H9 (cell line): ENCODE measurements around the gene STRIT1. TPM values are rescaled to one million over a fixed set of nuclear protein-coding genes. Genes with fewer than 3 reads are reported as not detected.

Source experiments
- DNase-seq: peaks from one replicate; pipeline ENCODE4 v3.0.0-alpha.2; 2017
- H2AFZ ChIP-seq: one replicate; pipeline ENCODE4 v1.6.1; 2013; ENCODE audit warnings: mild to moderate bottlenecking, low read length, control low read depth, moderate library complexity
- H2AK5ac ChIP-seq: 2 replicates; pipeline ENCODE4 v1.6.1; 2013; ENCODE audit warnings: low read length, control low read depth, mixed read lengths; ENCODE audit not compliant: insufficient read length
- H2BK120ac ChIP-seq: one replicate; pipeline ENCODE4 v1.6.1; 2013; ENCODE audit warnings: low read depth, mild to moderate bottlenecking, low read length, control low read depth, inconsistent platforms; ENCODE audit not compliant: poor library complexity, severe bottlenecking
- H2BK12ac ChIP-seq: 2 replicates; pipeline ENCODE4 v1.6.1; 2013; ENCODE audit warnings: low read length, control low read depth, mixed read lengths, low read depth; ENCODE audit not compliant: insufficient read length
- H2BK15ac ChIP-seq: 2 replicates; pipeline ENCODE4 v1.6.1; 2013; ENCODE audit warnings: low read depth, low read length, control low read depth
- H2BK20ac ChIP-seq: one replicate; pipeline ENCODE4 v1.6.1; 2013; ENCODE audit warnings: low read depth, mild to moderate bottlenecking, low read length, control low read depth, inconsistent platforms; ENCODE audit not compliant: poor library complexity, severe bottlenecking
- H2BK5ac ChIP-seq: 2 replicates; pipeline ENCODE4 v1.6.1; 2013; ENCODE audit warnings: low read length, control low read depth, mixed read lengths; ENCODE audit not compliant: insufficient read length
- H3K14ac ChIP-seq: 2 replicates; pipeline ENCODE4 v1.6.1; 2013; ENCODE audit warnings: low read length, control low read depth; ENCODE audit not compliant: insufficient read depth
- H3K18ac ChIP-seq: 2 replicates; pipeline ENCODE4 v1.6.1; 2013; ENCODE audit warnings: low read depth, mild to moderate bottlenecking, mixed read lengths, low read length, control low read depth; ENCODE audit not compliant: insufficient read length
- H3K23ac ChIP-seq: 2 replicates; pipeline ENCODE4 v1.6.1; 2013; ENCODE audit warnings: low read length, control low read depth, mixed read lengths, low read depth; ENCODE audit not compliant: insufficient read length
- H3K23me2 ChIP-seq: 2 replicates; pipeline ENCODE4 v1.6.1; 2013; ENCODE audit warnings: low read depth, mild to moderate bottlenecking, mixed read lengths, low read length, control low read depth; ENCODE audit not compliant: insufficient read length, poor library complexity, severe bottlenecking
- H3K27ac ChIP-seq: 2 replicates; pipeline ENCODE4 v1.5.1; 2013; ENCODE audit warnings: low read length, control low read depth, mixed read lengths, low read depth; ENCODE audit not compliant: insufficient read length
- H3K27me3 ChIP-seq: 2 replicates; pipeline ENCODE4 v1.6.1; 2013; ENCODE audit warnings: low read length, control low read depth, inconsistent platforms; ENCODE audit not compliant: insufficient read depth
- H3K4ac ChIP-seq: 2 replicates; pipeline ENCODE4 v1.6.1; 2013; ENCODE audit warnings: low read depth, mild to moderate bottlenecking, control low read depth, inconsistent platforms, low read length, moderate library complexity
- H3K4me1 ChIP-seq: 2 replicates; pipeline ENCODE4 v1.6.1; 2013; ENCODE audit warnings: low read length, control low read depth, inconsistent platforms; ENCODE audit not compliant: insufficient read depth
- H3K4me2 ChIP-seq: 2 replicates; pipeline ENCODE4 v1.6.1; 2013; ENCODE audit warnings: low read length, control low read depth, mixed read lengths; ENCODE audit not compliant: insufficient read length, insufficient read depth
- H3K56ac ChIP-seq: 2 replicates; pipeline ENCODE4 v1.6.1; 2013; ENCODE audit warnings: low read depth, mild to moderate bottlenecking, mixed read lengths, low read length, control low read depth; ENCODE audit not compliant: insufficient read length
- H3K79me1 ChIP-seq: 2 replicates; pipeline ENCODE4 v1.6.1; 2013; ENCODE audit warnings: low read depth, mild to moderate bottlenecking, moderate library complexity, low read length, control low read depth, inconsistent platforms; ENCODE audit not compliant: insufficient read depth, poor library complexity, severe bottlenecking
- H3K79me2 ChIP-seq: 2 replicates; pipeline ENCODE4 v1.6.1; 2013; ENCODE audit warnings: low read length, control low read depth, inconsistent platforms; ENCODE audit not compliant: insufficient read depth
- H3K9ac ChIP-seq: 2 replicates; pipeline ENCODE4 v1.6.1; 2013; ENCODE audit warnings: low read length, control low read depth, mixed read lengths; ENCODE audit not compliant: insufficient read length; ENCODE audit errors: extremely low read depth
- H3K9me3 ChIP-seq: one replicate; pipeline ENCODE4 v1.6.1; 2013; ENCODE audit warnings: low read depth, low read length, inconsistent platforms; ENCODE audit not compliant: control insufficient read depth
- H3T11ph ChIP-seq: one replicate; pipeline ENCODE4 v1.6.1; 2013; ENCODE audit warnings: mild to moderate bottlenecking, low read length, control low read depth, inconsistent platforms
- H4K20me1 ChIP-seq: one replicate; pipeline ENCODE4 v1.6.1; 2013; ENCODE audit not compliant: control insufficient read depth, insufficient read length, insufficient read depth
- H4K5ac ChIP-seq: 2 replicates; pipeline ENCODE4 v1.6.1; 2013; ENCODE audit warnings: low read depth, mild to moderate bottlenecking, mixed read lengths, low read length, control low read depth; ENCODE audit not compliant: insufficient read length
- H4K8ac ChIP-seq: replicated peaks from 2 replicates; pipeline ENCODE4 v1.6.1; 2013; ENCODE audit warnings: low read length, control low read depth, mixed read lengths, low read depth; ENCODE audit not compliant: insufficient read length
- H4K91ac ChIP-seq: 2 replicates; pipeline ENCODE4 v1.6.1; 2013; ENCODE audit warnings: low read depth, mild to moderate bottlenecking, moderate library complexity, mixed read lengths, low read length, control low read depth; ENCODE audit not compliant: insufficient read length
- H3K27ac Mint-ChIP-seq, 3 experiments: 2 replicates in 2 of 3; 3 replicates in 1 of 3; pipeline ENCODE4 v1.8.0; 2020 to 2021; ENCODE audit warnings: mixed read lengths in 3 of 3, mild to moderate bottlenecking in 1 of 3, moderate library complexity in 1 of 3
- H3K27me3 Mint-ChIP-seq: 2 replicates; pipeline ENCODE4 v1.8.0; 2021; ENCODE audit warnings: low read depth, mild to moderate bottlenecking, moderate library complexity, mixed read lengths
- H3K36me3 Mint-ChIP-seq, 3 experiments: 2 replicates in 2 of 3; 3 replicates in 1 of 3; pipeline ENCODE4 v1.8.0; 2020 to 2021; ENCODE audit warnings: low read depth in 3 of 3, mixed read lengths in 3 of 3; ENCODE audit not compliant: insufficient read depth in 1 of 3
- H3K4me1 Mint-ChIP-seq, 2 experiments: 2 replicates each; pipeline ENCODE4 v1.8.0; 2020; ENCODE audit warnings: mixed read lengths in 2 of 2
- H3K4me3 Mint-ChIP-seq, 2 experiments: 2 replicates in 1 of 2; 3 replicates in 1 of 2; pipeline ENCODE4 v1.8.0; 2020 to 2021; ENCODE audit warnings: mild to moderate bottlenecking in 2 of 2, mixed read lengths in 2 of 2, moderate library complexity in 1 of 2
- H3K9me3 Mint-ChIP-seq, 2 experiments: 2 replicates in 1 of 2; 3 replicates in 1 of 2; pipeline ENCODE4 v1.8.0; 2020; ENCODE audit warnings: mild to moderate bottlenecking in 2 of 2, mixed read lengths in 2 of 2, moderate library complexity in 1 of 2
- CTCF ChIP-seq: fragments of 200-600 bp; sonication (generic); conservative IDR thresholded peaks from 3 replicates; pipeline ENCODE4 v1.8.0; 2021; ENCODE audit warnings: antibody characterized with exemption, mild to moderate bottlenecking
- WGBS: extraction: QIAGEN DNeasy Blood & Tissue Kit; methylation state at CpG from one replicate; pipeline ENCODE4 v1.1.7; 2013; ENCODE audit warnings: missing lambda C conversion rate, low lambda C conversion rate, mixed read lengths; ENCODE audit not compliant: insufficient read length; ENCODE audit errors: extremely low coverage; 5-methylcytosine and 5-hydroxymethylcytosine counted together
- total RNA-seq: library from RNA; stranded (reverse); gene quantifications from 2 replicates; pipeline ENCODE4 v1.2.1, GENCODE V29; 2021

The STRIT1 gene
- total RNA-seq, 1 experiment from 2014 or later, result not detected

- H2BK15ac ChIP-seq, result no peak overlapping the region
- H2BK120ac ChIP-seq, result no peak overlapping the region
- H3K79me1 ChIP-seq, result no peaks in the 10 kb centered on the region
- no peaks in the 10 kb centered on the region for H3K9me3 ChIP-seq
- H4K91ac ChIP-seq, result no peak overlapping the region
- H3K4me1 ChIP-seq, result no peaks in the 10 kb centered on the region
- no peak overlapping the region for H3K18ac ChIP-seq
- no peak for TF ChIP-seq CTCF
- H3K27me3 Mint-ChIP-seq, result no peaks in the 10 kb centered on the region
- no peak overlapping the region for H3K27ac Mint-ChIP-seq
- H2AK5ac ChIP-seq, result no peak overlapping the region
- no peaks in the 10 kb centered on the region; a peak in 1 of 5 replicates for H3K9me3 Mint-ChIP-seq
- H3K79me2 ChIP-seq, result no peaks in the 10 kb centered on the region
- no peak overlapping the region for H3K9ac ChIP-seq
- H3K23me2 ChIP-seq, result no peaks in the 10 kb centered on the region
- H3K56ac ChIP-seq, result no peak overlapping the region
- no peak overlapping the region for H3K14ac ChIP-seq
- H4K5ac ChIP-seq, result no peak overlapping the region
- peaks cover 2 to 3% of the 10 kb centered on the region in 2 experiments; a peak in 1 of 4 replicates for H3K4me1 Mint-ChIP-seq
- H3K4ac ChIP-seq, result no peak overlapping the region
- no peak overlapping the region for H3T11ph ChIP-seq
- DNase-seq, result no peak
- no peaks in the 10 kb centered on the region for H3K27me3 ChIP-seq
- no peaks in the 10 kb centered on the region for H3K36me3 Mint-ChIP-seq
- no peak overlapping the region for H3K27ac ChIP-seq
- H2BK12ac ChIP-seq, result no peak overlapping the region
- H2BK20ac ChIP-seq, result no peak overlapping the region
- no peaks in the 10 kb centered on the region for H4K20me1 ChIP-seq
- no peak overlapping the region for H2BK5ac ChIP-seq
- H3K4me3 Mint-ChIP-seq, result no peak overlapping the region
- no peak overlapping the region for H3K23ac ChIP-seq
- H2AFZ ChIP-seq, result no peak overlapping the region
- WGBS, result no CpG with 5 or more reads among the region's 7 CpGs
- no peak overlapping the region for H4K8ac ChIP-seq
- no peak overlapping the region for H3K4me2 ChIP-seq
Measured at GRCh38 chr3:155307183-155307582, 13.7 kb upstream of the STRIT1 start.
